ENCODE results near the gene GNPTAB.

Gene GNPTAB

DNA sequence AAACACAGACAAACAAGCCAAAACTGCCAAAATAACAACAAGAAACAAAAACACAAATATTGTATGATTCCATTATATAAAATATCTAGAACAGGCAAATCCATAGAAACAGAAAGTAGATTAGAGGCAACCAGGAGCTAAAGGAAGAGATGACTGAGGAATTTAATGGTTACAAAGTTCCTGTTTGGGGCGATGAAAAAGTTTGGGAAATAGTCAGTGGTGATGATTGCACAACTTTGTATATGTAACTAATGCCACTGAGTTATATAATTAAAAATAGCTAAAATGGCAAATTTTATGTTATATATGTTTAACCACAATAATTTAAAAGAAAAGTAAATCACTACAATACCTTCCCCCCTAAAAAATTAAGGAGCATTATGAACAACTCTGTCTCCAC, 24.5 kb downstream of the GNPTAB start:
- no peaks in the 10 kb centered on the region for H3K9me3 ChIP-seq (ENCODE audit: control insufficient read depth, low read length)
- H3K14ac ChIP-seq (ENCODE audit: low read length in 2 of 2) = no peak overlapping the region
- H3K4ac ChIP-seq (ENCODE audit: low read depth in 1 of 2, low read length in 2 of 2) = no peak overlapping the region
- no peak overlapping the region for H3K4me3 ChIP-seq (ENCODE audit: insufficient read depth in 1 of 2, low read depth in 1 of 2, low read length in 2 of 2)
- no peaks in the 10 kb centered on the region for H3K36me3 ChIP-seq (ENCODE audit: control insufficient read depth in 1 of 2, insufficient read depth in 2 of 2, low read depth in 1 of 2, low read length in 2 of 2)
- H2BK5ac ChIP-seq (ENCODE audit: low read depth, low read length, poor library complexity, severe bottlenecking) = no peak overlapping the region
- H2BK12ac ChIP-seq (ENCODE audit: low read length in 2 of 2) = no peak overlapping the region
- H2BK15ac ChIP-seq (ENCODE audit: low read depth, poor library complexity, severe bottlenecking) = no peak overlapping the region
- H3K27ac ChIP-seq (ENCODE audit: low read length, poor library complexity, severe bottlenecking) = no peak overlapping the region
- no peak overlapping the region for H3K18ac ChIP-seq (ENCODE audit: low read depth in 1 of 2, low read length in 2 of 2)
- H4K91ac ChIP-seq (ENCODE audit: low read length) = no peak overlapping the region
- no peak overlapping the region for H3K4me2 ChIP-seq (ENCODE audit: low read length, poor library complexity, severe bottlenecking)
- no peak overlapping the region for H4K8ac ChIP-seq (ENCODE audit: low read length)
- WGBS = 100% methylated on average over 1 of the region's 1 CpG
- H3K27me3 ChIP-seq (ENCODE audit: control insufficient read depth in 1 of 2, insufficient read depth in 1 of 2, low read length in 2 of 2) = no peaks in the 10 kb centered on the region
- H3K23ac ChIP-seq (ENCODE audit: low read length in 2 of 2) = no peak overlapping the region
- no peak overlapping the region for H2AFZ ChIP-seq (ENCODE audit: low read depth, low read length)
- H3K9ac ChIP-seq (ENCODE audit: low read length) = no peak overlapping the region
- H3K79me1 ChIP-seq (replicated peaks; ENCODE audit: low read length, poor library complexity, severe bottlenecking) = peaks cover 19% of the 10 kb centered on the region
- H3K4me1 ChIP-seq (ENCODE audit: control insufficient read depth, insufficient read depth, low read depth, low read length) = peaks cover 2% of the 10 kb centered on the region
- no peak overlapping the region for H2AK5ac ChIP-seq (ENCODE audit: low read length, severe bottlenecking)
- H2BK120ac ChIP-seq (ENCODE audit: low read depth, low read length) = no peak overlapping the region
- no peak for DNase-seq

DNA sequence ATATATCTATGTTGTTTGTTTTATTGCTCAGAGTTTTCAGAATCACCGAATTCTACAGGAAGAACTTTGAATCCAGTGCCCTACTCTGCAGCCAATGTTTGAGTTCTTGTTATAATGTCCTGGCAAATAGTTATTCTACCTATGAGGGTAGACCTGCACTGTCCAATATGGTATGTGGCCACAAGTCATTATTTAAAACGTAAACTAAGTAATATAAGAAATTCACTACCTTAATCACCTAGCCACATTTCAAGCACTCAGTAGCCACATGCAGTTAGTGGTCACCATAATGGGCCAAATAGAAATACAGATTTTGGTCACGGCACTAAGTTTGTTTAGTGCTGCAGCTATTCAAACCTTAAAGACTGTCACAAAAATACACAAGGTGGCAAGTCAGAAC, 26.4 kb downstream of the GNPTAB start:
- Histone ChIP-seq H3K4me3 (ENCODE audit: insufficient read depth in 1 of 2, low read depth in 1 of 2, low read length in 2 of 2) (no peak overlapping the region), H2BK120ac (ENCODE audit: low read depth, low read length) (no peak overlapping the region), H3K18ac (ENCODE audit: low read depth in 1 of 2, low read length in 2 of 2) (no peak overlapping the region), H3K23ac (ENCODE audit: low read length in 2 of 2) (no peak overlapping the region), H3K79me1 (replicated peaks; ENCODE audit: low read length, poor library complexity, severe bottlenecking) (peaks cover 14% of the 10 kb centered on the region), H2BK15ac (ENCODE audit: low read depth, poor library complexity, severe bottlenecking) (no peak overlapping the region), H2AK5ac (ENCODE audit: low read length, severe bottlenecking) (no peak overlapping the region), H2BK12ac (ENCODE audit: low read length in 2 of 2) (no peak overlapping the region), H3K36me3 (ENCODE audit: control insufficient read depth in 1 of 2, insufficient read depth in 2 of 2, low read depth in 1 of 2, low read length in 2 of 2) (no peaks in the 10 kb centered on the region), H3K27ac (ENCODE audit: low read length, poor library complexity, severe bottlenecking) (no peak overlapping the region), H3K14ac (ENCODE audit: low read length in 2 of 2) (no peak overlapping the region), H3K4me1 (ENCODE audit: control insufficient read depth, insufficient read depth, low read depth, low read length) (peaks cover 2% of the 10 kb centered on the region), H4K8ac (ENCODE audit: low read length) (no peak overlapping the region), H3K4ac (ENCODE audit: low read depth in 1 of 2, low read length in 2 of 2) (no peak overlapping the region), H3K4me2 (ENCODE audit: low read length, poor library complexity, severe bottlenecking) (no peak overlapping the region), H3K27me3 (ENCODE audit: control insufficient read depth in 1 of 2, insufficient read depth in 1 of 2, low read length in 2 of 2) (no peaks in the 10 kb centered on the region), H4K91ac (ENCODE audit: low read length) (no peak overlapping the region), H3K9me3 (ENCODE audit: control insufficient read depth, low read length) (no peaks in the 10 kb centered on the region), H2AFZ (ENCODE audit: low read depth, low read length) (no peak overlapping the region), H2BK5ac (ENCODE audit: low read depth, low read length, poor library complexity, severe bottlenecking) (no peak overlapping the region), H3K9ac (ENCODE audit: low read length) (no peak overlapping the region)
- no peak for DNase-seq
- WGBS = 98% methylated on average over 3 of the region's 3 CpGs

DNA sequence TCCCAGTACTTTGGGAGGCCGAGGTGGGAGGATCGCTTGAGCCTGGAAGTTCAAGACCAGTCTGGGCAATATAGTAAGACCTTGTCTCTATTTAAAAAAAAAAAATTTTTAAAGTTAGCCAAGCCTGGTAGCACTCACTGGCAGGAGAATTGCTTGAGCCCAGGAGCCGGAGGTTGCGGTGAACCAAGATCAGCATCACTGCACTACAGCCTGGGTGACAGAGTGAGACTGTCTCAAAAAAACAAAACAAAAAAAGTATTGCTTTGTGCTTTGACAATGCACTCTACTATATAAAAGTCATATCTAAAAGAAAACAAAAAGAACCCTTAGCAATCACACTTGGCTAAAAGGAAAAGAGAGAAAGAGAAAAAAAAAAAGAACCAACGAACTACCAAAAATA, 26.8 kb downstream of the GNPTAB start:
- no peak overlapping the region for H4K8ac ChIP-seq (ENCODE audit: low read length)
- H3K9ac ChIP-seq (ENCODE audit: low read length) = no peak overlapping the region
- no peak overlapping the region for H3K4ac ChIP-seq (ENCODE audit: low read depth in 1 of 2, low read length in 2 of 2)
- no peak overlapping the region for H3K18ac ChIP-seq (ENCODE audit: low read depth in 1 of 2, low read length in 2 of 2)
- H3K79me1 ChIP-seq (replicated peaks; ENCODE audit: low read length, poor library complexity, severe bottlenecking) = peaks cover 14% of the 10 kb centered on the region
- 100% methylated on average over 2 of the region's 5 CpGs for WGBS
- no peaks in the 10 kb centered on the region for H3K27me3 ChIP-seq (ENCODE audit: control insufficient read depth in 1 of 2, insufficient read depth in 1 of 2, low read length in 2 of 2)
- H2BK5ac ChIP-seq (ENCODE audit: low read depth, low read length, poor library complexity, severe bottlenecking) = no peak overlapping the region
- no peak overlapping the region for H2BK15ac ChIP-seq (ENCODE audit: low read depth, poor library complexity, severe bottlenecking)
- no peak overlapping the region for H2AK5ac ChIP-seq (ENCODE audit: low read length, severe bottlenecking)
- H3K4me2 ChIP-seq (ENCODE audit: low read length, poor library complexity, severe bottlenecking) = no peak overlapping the region
- no peaks in the 10 kb centered on the region for H3K36me3 ChIP-seq (ENCODE audit: control insufficient read depth in 1 of 2, insufficient read depth in 2 of 2, low read depth in 1 of 2, low read length in 2 of 2)
- H3K4me3 ChIP-seq (ENCODE audit: insufficient read depth in 1 of 2, low read depth in 1 of 2, low read length in 2 of 2) = no peak overlapping the region
- H2BK120ac ChIP-seq (ENCODE audit: low read depth, low read length) = no peak overlapping the region
- no peak overlapping the region for H2AFZ ChIP-seq (ENCODE audit: low read depth, low read length)
- no peak overlapping the region for H3K23ac ChIP-seq (ENCODE audit: low read length in 2 of 2)
- H3K27ac ChIP-seq (ENCODE audit: low read length, poor library complexity, severe bottlenecking) = no peak overlapping the region
- H4K91ac ChIP-seq (ENCODE audit: low read length) = no peak overlapping the region
- no peak for DNase-seq
- no peak overlapping the region for H2BK12ac ChIP-seq (ENCODE audit: low read length in 2 of 2)
- peaks cover 2% of the 10 kb centered on the region for H3K4me1 ChIP-seq (ENCODE audit: control insufficient read depth, insufficient read depth, low read depth, low read length)
- H3K14ac ChIP-seq (ENCODE audit: low read length in 2 of 2) = no peak overlapping the region
- H3K9me3 ChIP-seq (ENCODE audit: control insufficient read depth, low read length) = no peaks in the 10 kb centered on the region

DNA sequence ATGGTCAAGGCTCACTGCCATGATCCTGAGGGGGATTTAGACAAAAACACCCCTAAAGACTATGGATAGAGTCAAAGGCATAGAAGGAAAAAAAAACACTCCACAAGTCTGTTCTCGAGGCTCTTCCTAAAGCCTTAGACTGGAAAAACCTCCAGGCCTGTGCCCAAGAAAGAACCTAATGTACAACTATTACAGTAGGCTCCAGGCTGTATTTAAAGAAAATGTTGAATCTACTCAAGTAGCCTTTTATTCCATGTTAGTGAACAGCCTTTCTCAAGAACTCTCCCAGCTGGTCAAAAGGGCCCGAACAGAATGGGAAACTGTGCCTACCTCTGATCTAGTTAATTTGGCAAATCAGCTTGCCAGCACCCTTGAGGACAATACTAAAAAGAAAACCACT, 28.3 kb downstream of the GNPTAB start:
- Histone ChIP-seq H2AFZ (ENCODE audit: low read depth, low read length) (no peak overlapping the region), H4K91ac (ENCODE audit: low read length) (no peak overlapping the region), H3K4ac (ENCODE audit: low read depth in 1 of 2, low read length in 2 of 2) (no peak overlapping the region), H3K4me3 (ENCODE audit: insufficient read depth in 1 of 2, low read depth in 1 of 2, low read length in 2 of 2) (no peak overlapping the region), H3K27me3 (ENCODE audit: control insufficient read depth in 1 of 2, insufficient read depth in 1 of 2, low read length in 2 of 2) (no peaks in the 10 kb centered on the region), H3K23ac (ENCODE audit: low read length in 2 of 2) (no peak overlapping the region), H2BK5ac (ENCODE audit: low read depth, low read length, poor library complexity, severe bottlenecking) (no peak overlapping the region), H2BK15ac (ENCODE audit: low read depth, poor library complexity, severe bottlenecking) (no peak overlapping the region), H3K9ac (ENCODE audit: low read length) (no peak overlapping the region), H4K8ac (ENCODE audit: low read length) (no peak overlapping the region), H3K18ac (ENCODE audit: low read depth in 1 of 2, low read length in 2 of 2) (no peak overlapping the region), H3K14ac (ENCODE audit: low read length in 2 of 2) (no peak overlapping the region), H3K79me1 (replicated peaks; ENCODE audit: low read length, poor library complexity, severe bottlenecking) (peaks cover 14% of the 10 kb centered on the region), H3K4me2 (ENCODE audit: low read length, poor library complexity, severe bottlenecking) (no peak overlapping the region), H3K9me3 (ENCODE audit: control insufficient read depth, low read length) (no peaks in the 10 kb centered on the region), H2BK120ac (ENCODE audit: low read depth, low read length) (no peak overlapping the region), H2BK12ac (ENCODE audit: low read length in 2 of 2) (no peak overlapping the region), H3K4me1 (ENCODE audit: control insufficient read depth, insufficient read depth, low read depth, low read length) (peaks cover under 1% of the 10 kb centered on the region), H3K27ac (ENCODE audit: low read length, poor library complexity, severe bottlenecking) (no peak overlapping the region), H2AK5ac (ENCODE audit: low read length, severe bottlenecking) (no peak overlapping the region), H3K36me3 (ENCODE audit: control insufficient read depth in 1 of 2, insufficient read depth in 2 of 2, low read depth in 1 of 2, low read length in 2 of 2) (no peaks in the 10 kb centered on the region)
- 100% methylated on average over 1 of the region's 2 CpGs for WGBS
- DNase-seq = no peak
